Activated naive CD4-positive, alpha-beta T cell treated with anti-CD3 and anti-CD28 coated beads, Interleukin-2, amount 50 U/mL, for 72 hours (primary cell): ENCODE data around the gene GNAT2. TPM values are rescaled to one million over a fixed set of nuclear protein-coding genes. Genes with fewer than 3 reads are reported as not detected.
A peak's percentile ranks its signal among the peaks of the same experiment; 100 is the strongest.

ENCODE experiments used
- ATAC-seq, 2 donors: fragments of 150-1000 bp; cut with Tn5 transposase; 2 replicates each; pipeline ENCODE4 v1.10.0; 2021; ENCODE audit warnings: mild to moderate bottlenecking in 2 of 2, moderate library complexity in 2 of 2
- DNase-seq, 2 donors: peaks; one replicate each; pipeline ENCODE4 v3.0.0; 2021 to 2022; ENCODE audit warnings: low spot score in 2 of 2
- H3K27ac Mint-ChIP-seq, 2 donors: one replicate each; pipeline ENCODE4 v1.8.0; 2022; ENCODE audit warnings: mild to moderate bottlenecking in 2 of 2, mixed read lengths in 2 of 2
- H3K36me3 Mint-ChIP-seq, 2 donors: one replicate each; pipeline ENCODE4 v1.8.0; 2022; ENCODE audit warnings: mixed read lengths in 2 of 2
- H3K9me3 Mint-ChIP-seq, 2 donors: one replicate each; pipeline ENCODE4 v1.8.0; 2022; ENCODE audit warnings: mixed read lengths in 2 of 2
- total RNA-seq, 2 donors: library from RNA; stranded (reverse); gene quantifications; one replicate each; pipeline ENCODE4 v1.2.3, GENCODE V29; 2022

Gene GNAT2
- total RNA-seq, 2 donors from 2014 or later: 0.34 TPM; not detected in 1

DNA sequence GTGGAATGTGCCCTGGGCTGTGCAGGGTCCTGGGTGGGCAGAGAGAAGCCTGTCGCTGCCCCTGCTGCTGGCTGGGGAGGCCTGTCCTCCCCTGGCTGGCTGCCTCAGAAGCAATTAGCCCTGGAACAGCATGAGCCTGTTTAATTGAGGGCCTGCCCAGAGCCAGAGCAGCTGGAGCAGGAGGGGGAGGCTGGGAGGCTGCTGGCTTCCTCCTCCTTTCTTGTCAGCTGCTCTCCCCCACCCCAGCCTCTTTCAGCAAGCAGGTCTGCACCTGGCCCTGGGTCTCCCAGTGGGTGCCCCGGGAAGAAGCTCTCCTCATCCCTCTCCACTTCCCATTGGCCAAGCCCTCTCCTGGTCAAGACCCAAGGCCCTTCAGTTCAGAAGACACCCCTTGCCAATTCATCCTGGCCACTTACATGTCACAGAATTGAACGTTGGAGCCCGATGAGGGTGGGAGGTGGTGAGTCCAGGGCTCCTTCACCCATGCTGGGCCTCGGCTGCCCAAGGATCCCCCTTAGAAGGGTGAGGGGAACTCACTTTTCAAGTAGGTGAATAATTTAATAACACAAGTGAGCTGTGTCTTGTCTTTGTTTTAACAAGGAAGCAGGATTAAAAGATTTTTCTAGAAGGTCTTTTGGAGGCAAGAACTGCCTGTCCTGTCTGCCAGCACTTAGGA, 13.4 kb upstream of the GNAT2 start:
- ATAC-seq: no peak
- peak in 1 of 2 donors; percentile 2 for DNase-seq
- Mint-ChIP-seq H3K9me3 (no peaks in the 10 kb centered on the region), H3K27ac (peak overlapping the region in 1 of 2 donors; percentile 77), H3K36me3 (no peaks in the 10 kb centered on the region)

DNA sequence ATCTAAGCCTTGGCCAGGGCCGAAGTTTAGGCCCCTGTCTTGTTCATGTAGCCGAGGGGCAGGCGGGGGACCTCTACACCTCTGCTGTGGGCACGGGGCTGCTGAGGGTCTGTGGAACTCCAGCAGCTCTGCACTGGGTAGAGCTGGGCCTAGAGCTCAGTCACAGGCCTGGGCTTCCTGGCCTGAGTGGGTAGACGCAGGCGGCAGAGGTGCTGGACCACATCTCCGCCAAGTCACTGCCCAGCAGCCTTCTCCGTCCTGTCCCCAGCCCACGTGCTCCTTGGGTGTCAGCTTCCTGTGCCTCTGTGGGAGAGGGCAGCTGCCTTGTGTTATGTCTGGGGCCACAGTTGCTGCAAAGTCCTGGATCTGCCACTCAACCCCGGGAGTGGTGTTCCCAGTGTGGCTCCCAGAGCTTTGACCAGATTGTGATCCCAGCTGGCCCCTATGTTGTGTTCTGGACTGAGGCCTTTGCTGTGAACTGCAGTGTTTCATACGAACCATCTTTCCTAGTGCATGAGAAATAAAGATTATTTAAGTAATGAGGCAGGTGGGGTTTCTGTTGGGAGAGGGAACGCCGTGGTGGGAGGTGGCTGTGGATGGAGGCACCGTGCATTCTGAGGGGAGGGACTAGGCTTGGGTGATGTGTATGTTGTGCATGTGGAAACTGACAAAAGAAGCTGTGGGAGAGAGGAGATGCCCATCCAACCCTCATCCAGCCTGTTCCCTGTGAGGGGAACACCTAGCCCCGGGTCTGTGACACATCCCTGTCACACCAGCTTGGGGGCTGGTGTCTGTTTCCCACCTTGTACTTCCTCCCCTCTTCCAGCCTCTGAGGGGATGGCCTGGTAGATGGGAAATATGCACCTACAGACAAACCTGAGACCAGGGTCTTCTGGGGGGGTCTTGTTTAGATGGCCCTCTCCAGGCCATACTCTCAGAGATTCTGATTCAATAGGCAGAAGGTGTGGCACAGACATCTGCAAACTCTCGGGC, 12.4 kb upstream of the GNAT2 start:
- DNase-seq: peak in 1 of 2 donors; percentile 1
- Mint-ChIP-seq H3K9me3 (no peaks in the 10 kb centered on the region), H3K36me3 (no peaks in the 10 kb centered on the region), H3K27ac (peak overlapping the region; percentile 55 to 93)
- no peak for ATAC-seq

DNA sequence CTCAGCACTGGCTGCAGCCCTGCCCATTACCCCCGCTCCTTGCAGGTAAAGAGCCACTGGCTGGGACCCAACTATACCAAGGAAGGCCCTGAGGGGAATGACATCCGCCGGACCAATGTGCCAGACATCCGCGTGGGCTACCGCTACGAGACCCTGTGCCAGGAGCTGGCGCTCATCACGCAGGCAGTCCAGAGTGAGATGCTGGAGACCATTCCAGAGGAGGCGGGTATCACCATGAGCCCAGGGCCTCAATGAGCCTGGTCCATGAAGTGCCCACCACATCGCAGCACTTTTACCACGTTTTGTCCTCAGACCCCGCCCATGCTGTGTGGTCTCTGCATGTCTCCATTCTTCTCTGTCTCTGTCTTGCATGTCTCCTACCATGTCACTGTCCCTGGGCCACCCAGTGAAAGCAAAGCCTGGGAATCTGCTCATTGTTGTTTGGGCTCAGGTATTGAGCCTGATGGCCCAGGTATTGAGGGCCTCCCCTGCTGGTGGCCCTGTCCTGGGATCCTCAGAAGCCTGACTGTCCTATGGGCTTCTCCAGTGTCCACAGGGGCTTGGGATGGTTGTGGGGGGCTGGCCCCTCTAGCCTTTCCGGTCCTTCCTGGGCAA, 11.6 kb upstream of the GNAT2 start:
- H3K27ac Mint-ChIP-seq: peak overlapping the region in 1 of 2 donors; percentile 93
- ATAC-seq (no peak), DNase-seq (no peak)
- H3K36me3 Mint-ChIP-seq: no peaks in the 10 kb centered on the region
- no peaks in the 10 kb centered on the region for H3K9me3 Mint-ChIP-seq

DNA sequence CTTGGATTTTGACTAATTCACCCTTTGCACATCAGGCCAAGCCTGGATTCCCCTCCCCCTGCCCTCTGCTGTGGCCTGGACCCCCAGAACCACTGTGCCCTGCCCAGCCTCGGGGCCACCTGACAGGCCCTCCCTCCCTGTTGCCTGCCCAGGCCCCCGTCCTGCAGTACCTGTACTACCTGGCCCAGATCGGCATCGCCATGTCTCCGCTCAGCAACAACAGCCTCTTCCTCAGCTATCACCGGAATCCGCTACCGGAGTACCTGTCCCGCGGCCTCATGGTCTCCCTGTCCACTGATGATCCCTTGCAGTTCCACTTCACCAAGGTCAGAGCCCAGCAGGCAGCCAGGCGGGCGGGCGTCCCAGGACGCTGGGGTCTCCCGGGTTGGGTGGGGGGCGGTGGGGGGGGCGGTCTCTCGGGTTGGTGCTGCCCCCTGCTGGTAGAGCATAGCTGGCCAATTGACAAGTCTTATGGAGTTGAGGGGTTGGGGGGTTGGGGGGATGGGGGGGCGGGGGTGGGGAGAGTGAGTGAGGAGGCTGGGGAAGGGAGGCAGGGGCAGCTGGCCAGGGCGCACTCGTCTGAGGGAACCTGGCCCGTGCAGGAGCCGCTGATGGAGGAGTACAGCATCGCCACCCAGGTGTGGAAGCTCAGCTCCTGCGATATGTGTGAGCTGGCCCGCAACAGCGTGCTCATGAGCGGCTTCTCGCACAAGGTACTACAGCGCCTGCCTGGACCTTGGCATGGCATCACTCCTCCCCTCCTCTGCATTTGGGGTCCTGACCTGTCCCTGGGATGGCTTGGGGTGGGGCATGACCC, 10.9 kb upstream of the GNAT2 start:
- no peaks in the 10 kb centered on the region for H3K9me3 Mint-ChIP-seq
- no peak for ATAC-seq
- H3K27ac Mint-ChIP-seq: no peak overlapping the region
- no peaks in the 10 kb centered on the region for H3K36me3 Mint-ChIP-seq
- peak in 1 of 2 donors; percentile 52 for DNase-seq

DNA sequence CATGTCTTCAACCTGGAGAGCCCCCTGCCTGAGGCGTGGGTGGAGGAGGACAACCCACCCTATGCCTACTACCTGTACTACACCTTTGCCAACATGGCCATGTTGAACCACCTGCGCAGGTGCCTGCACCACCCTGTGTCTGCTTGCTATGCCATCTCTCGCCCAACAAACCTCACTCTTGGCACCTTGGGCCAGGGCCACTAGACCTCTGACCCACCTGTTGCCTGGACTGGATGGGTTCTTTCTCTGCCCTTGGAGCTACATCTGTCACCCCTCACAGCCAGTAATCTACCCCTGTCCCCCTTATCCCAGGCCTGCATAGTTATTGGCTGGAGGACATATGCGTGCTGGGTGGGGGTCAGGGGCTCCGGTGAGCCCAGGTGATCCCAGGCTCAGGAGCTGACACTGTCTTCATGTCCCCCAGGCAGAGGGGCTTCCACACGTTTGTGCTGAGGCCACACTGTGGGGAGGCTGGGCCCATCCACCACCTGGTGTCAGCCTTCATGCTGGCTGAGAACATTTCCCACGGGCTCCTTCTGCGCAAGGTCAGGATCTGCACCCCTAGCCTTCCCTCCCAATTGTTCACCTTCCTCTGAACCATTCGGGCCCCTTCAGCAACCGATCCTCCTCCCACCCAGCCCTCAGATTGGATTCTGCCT, 10.1 kb upstream of the GNAT2 start:
- Mint-ChIP-seq H3K36me3 (no peaks in the 10 kb centered on the region), H3K9me3 (no peaks in the 10 kb centered on the region), H3K27ac (no peak overlapping the region)
- peak in 1 of 2 donors; percentile 1 for DNase-seq
- no peak for ATAC-seq

DNA sequence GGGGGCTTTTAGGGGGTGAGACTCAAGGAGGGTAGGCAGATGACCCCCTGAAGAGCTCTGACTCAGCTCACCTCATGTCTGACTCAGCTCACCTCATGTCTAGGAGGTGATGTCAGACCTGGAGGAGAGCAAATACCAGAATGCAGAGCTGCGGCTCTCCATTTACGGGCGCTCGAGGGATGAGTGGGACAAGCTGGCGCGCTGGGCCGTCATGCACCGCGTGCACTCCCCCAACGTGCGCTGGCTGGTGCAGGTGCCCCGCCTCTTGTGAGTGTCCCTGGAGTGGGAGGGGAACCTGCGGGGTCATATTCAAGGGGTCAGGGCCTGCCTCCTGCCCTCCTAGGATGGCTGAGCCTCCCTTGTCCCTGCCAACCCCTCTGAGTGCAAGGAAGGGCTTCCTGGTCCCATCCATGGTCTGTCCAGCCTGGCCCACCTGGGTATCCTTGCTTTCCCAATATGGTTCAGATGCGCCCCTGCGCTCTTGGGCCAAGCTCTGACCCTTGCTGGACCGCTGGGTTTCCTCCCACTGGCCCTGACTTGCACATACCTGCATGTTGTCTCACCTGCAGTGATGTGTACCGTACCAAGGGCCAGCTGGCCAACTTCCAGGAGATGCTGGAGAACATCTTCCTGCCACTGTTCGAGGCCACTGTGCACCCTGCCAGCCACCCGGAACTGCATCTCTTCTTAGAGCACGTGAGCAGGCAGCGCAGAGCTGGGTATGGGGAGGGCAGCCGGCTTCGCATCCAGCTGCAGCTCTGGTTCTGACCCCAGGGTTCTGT, 9.3 kb upstream of the GNAT2 start:
- no peaks in the 10 kb centered on the region for H3K36me3 Mint-ChIP-seq
- DNase-seq (peak in 1 of 2 donors; percentile 2), ATAC-seq (no peak)
- H3K9me3 Mint-ChIP-seq: no peaks in the 10 kb centered on the region
- H3K27ac Mint-ChIP-seq: peak overlapping the region in 1 of 2 donors; percentile 77

DNA sequence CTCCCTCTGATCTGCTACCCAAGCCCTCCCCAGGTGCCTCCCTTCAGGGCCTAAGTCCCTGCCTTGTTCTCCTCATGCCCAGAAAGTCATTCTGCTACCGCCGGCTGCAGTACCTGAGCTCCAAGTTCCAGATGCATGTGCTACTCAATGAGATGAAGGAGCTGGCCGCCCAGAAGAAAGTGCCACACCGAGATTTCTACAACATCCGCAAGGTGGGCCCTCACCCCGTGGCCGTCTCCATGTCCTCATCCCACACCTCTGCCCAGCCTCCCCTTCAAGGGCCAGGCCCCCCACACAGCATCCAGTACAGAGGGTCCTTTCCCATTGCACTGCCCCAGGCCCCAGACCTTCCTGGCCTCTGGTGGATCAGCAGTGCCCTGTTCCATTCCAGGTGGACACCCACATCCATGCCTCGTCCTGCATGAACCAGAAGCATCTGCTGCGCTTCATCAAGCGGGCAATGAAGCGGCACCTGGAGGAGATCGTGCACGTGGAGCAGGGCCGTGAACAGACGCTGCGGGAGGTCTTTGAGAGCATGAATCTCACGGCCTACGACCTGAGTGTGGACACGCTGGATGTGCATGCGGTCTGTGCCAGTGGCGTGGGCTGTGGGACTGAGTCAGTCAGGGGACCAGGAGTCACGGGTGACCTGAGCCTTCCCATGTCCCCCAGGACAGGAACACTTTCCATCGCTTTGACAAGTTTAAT, 8.4 kb upstream of the GNAT2 start:
- Mint-ChIP-seq H3K27ac (peak overlapping the region in 1 of 2 donors; percentile 77), H3K9me3 (no peaks in the 10 kb centered on the region), H3K36me3 (no peaks in the 10 kb centered on the region)
- DNase-seq: peak in 1 of 2 donors; percentile 2
- no peak for ATAC-seq

DNA sequence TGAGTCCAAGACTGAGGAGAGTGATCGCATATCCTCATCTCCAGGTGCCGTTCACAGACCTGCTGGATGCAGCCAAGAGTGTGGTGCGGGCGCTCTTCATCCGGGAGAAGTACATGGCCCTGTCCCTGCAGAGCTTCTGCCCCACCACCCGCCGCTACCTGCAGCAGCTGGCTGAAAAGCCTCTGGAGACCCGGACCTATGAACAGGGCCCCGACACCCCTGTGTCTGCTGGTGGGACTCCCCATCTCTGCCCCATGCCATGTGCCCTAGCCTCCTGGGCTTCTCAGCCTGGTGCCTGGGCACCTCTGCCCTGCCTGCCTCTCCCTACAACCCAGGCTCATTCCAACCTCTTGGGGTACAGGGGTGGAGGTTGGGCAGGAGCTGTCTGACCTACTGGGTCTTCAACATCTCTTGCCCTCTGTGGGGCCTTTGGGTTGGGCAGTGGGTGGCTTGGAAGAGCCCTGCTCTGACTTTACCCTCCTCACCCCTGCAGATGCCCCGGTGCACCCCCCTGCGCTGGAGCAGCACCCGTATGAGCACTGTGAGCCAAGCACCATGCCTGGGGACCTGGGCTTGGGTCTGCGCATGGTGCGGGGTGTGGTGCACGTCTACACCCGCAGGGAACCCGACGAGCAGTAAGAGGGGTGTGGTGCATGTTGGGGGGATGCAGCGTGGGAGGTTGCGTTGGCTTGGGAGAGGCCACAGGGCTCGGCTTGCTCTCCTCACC, 7.4 kb upstream of the GNAT2 start:
- peak overlapping the region; percentile 41 to 61 for H3K27ac Mint-ChIP-seq
- no peak for DNase-seq
- no peaks in the 10 kb centered on the region for H3K9me3 Mint-ChIP-seq
- H3K36me3 Mint-ChIP-seq: peaks cover 0 to 2% of the 10 kb centered on the region in 2 donors
- ATAC-seq: no peak

DNA sequence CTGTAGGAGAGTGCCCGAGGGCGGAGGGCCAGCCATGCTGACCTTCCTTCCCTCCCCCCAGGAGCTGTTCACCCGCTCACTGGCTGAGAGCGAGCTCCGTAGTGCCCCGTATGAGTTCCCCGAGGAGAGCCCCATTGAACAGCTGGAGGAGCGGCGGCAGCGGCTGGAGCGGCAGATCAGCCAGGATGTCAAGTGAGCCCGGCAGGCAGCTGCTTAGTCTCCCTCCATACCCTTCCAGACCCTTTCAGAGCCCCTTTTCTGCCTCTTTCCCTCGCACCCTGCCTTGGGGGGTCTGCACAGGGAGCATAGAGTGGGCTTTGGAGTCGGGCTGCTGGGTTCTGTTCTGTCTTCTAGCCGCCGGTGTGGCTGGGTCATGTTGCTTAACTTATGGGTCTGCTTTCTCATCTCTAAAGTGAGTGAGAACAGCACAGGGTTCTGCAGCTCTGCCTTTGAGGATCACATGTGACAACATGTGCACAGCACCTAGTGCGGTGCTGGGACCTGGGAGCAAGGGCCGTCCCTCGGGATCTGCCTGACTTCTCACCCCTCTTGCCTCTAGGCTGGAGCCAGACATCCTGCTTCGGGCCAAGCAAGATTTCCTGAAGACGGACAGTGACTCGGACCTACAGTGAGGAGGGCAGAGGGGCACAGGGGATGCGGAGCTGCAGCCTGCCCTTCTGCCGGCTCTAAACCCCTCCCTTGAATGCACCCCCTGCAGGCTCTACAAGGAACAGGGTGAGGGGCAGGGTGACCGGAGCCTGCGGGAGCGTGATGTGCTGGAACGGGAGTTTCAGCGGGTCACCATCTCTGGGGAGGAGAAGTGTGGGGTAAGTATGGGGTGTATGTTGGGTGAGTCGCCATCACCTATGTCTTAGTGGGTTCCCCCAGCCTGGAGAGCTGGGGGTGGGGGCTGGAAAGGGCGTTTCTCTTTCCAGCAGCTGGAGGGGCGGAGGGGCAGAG, 6.5 kb upstream of the GNAT2 start:
- Mint-ChIP-seq H3K27ac (peak overlapping the region in 1 of 2 donors; percentile 61), H3K36me3 (peaks cover 0 to 7% of the 10 kb centered on the region in 2 donors), H3K9me3 (no peaks in the 10 kb centered on the region)
- DNase-seq (peak in 1 of 2 donors; percentile 2), ATAC-seq (no peak)

DNA sequence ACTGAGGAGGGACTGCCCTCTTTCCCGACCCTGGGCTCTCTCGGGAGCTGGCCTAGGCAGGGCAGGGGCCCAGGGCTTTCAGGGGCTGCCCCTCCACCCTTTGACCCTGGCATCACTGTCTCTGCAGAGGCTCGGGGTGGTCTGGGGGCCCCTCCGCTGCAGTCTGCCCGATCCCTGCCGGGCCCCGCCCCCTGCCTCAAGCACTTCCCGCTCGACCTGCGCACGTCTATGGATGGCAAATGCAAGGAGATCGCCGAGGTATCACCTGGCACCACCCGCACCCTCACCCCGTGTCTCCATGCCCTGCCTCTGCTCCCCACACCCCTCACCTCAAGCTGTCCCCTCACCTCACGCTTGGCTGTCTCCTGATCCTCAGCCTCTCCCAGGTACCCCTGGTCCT, 5.8 kb upstream of the GNAT2 start:
- Mint-ChIP-seq H3K9me3 (no peaks in the 10 kb centered on the region), H3K36me3 (peaks cover 0 to 9% of the 10 kb centered on the region in 2 donors), H3K27ac (peak overlapping the region; percentile 50 to 61)
- DNase-seq (peak in 1 of 2 donors; percentile 1), ATAC-seq (no peak)

DNA sequence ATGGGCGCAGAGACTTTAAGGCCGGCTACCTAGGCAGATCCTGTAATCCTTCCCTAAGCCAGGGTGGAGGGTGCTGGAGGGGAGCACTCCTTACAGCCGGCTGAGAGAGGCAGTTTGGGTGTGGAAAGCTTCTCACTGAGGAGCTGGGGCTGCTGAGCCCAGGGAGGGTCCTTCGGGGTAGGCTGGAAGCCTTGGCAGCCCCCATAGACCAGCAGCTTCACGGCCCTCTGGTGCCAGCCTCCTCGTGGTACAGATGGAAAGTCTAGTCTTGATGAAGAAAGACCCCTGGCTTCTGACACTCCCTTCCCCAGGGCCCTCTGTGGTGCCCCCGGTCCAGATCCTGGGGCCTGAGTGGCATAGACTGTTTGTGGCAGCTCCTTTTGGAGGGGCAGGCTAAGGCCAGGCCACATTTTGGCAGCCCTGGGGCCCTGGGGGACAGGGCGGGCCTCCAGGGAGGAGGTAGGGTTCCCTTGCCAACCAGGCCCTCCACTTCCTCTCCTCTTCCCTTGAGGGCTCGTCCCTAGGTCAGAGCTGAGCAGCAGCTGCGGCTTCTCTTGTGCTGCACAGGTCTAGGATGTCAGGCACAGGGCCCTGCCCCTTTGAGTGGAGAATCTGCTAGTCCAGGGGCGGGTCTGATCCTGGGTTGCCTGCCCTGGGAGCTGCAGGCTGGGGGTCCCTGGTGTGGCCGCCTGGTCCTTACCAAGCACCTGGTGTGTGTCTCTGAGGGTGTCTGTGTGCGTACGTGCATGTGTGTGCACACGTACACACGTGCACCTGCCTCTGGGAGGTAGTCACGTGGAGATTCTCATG, 5.0 kb upstream of the GNAT2 start:
- no peaks in the 10 kb centered on the region for H3K9me3 Mint-ChIP-seq
- ATAC-seq (no peak), DNase-seq (peak in 1 of 2 donors; percentile 7)
- H3K27ac Mint-ChIP-seq: peak overlapping the region; percentile 77 to 96
- H3K36me3 Mint-ChIP-seq: peaks cover 8 to 13% of the 10 kb centered on the region in 2 donors

DNA sequence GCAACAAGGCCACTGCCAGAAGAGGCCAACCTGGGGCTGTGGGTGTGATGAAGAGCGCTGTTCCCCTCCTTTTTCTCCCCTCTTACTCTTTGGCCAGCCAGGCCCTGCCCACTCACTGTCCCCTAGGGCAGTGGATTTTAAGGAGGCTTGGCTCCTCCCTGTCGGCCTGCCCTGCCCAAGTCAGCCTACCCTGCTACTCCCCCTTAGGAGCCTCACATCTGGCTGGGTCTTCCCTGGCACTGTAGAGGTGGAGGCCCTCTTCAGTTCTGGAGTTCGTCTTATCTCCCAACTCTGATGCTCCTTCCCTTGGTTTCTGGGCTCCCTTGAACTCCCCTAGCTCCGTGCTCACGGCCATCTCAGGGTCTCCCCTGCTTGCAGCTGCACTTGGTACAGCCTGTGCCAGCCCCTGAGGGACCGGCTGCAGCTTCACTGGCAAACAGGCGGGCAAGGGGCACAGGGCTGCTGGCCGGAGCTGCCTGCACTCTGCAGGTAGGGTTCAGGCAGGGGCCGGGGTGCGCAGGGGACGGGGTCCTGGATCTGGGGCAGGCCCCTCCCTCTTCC, 4.3 kb upstream of the GNAT2 start:
- peak overlapping the region; percentile 77 to 96 for H3K27ac Mint-ChIP-seq
- no peaks in the 10 kb centered on the region for H3K9me3 Mint-ChIP-seq
- DNase-seq (no peak), ATAC-seq (no peak)
- peaks cover 11 to 13% of the 10 kb centered on the region in 2 donors for H3K36me3 Mint-ChIP-seq
